HG02870 (cell line): ENCODE measurements around the gene TMEM63A.
"Not testable (repeated sequence)": the region's sequence is repeated elsewhere in the genome, so short reads cannot be mapped to it uniquely, and the experiment has no call there.

Experiments used
- ATAC-seq: cut with Tn5 transposase; IDR thresholded peaks from one replicate; pipeline ENCODE4 v1.9.1; 2021; ENCODE audit warnings: mild to moderate bottlenecking, moderate library complexity; ENCODE audit not compliant: unreplicated experiment

Gene TMEM63A

GRCh38 chr1:225823811-225824261 lies 58.3 kb downstream of the TMEM63A start:
- ATAC-seq, result no peak

- ATAC-seq, result no peak
Measured at GRCh38 chr1:225822655-225823403, 59.4 kb downstream of the TMEM63A start.

GRCh38 chr1:225820522-225821120 lies 61.6 kb downstream of the TMEM63A start:
- no peak for ATAC-seq

GRCh38 chr1:225819346-225820192 lies 62.6 kb downstream of the TMEM63A start:
- no peak for ATAC-seq

- ATAC-seq, result no peak
Measured at GRCh38 chr1:225818229-225818628, 64.0 kb downstream of the TMEM63A start.

GRCh38 chr1:225817611-225818061 lies 64.5 kb downstream of the TMEM63A start:
- ATAC-seq, result no peak

- ATAC-seq, result no peak
Measured at GRCh38 chr1:225816643-225817538, 65.3 kb downstream of the TMEM63A start.

GRCh38 chr1:225815526-225816178 lies 66.5 kb downstream of the TMEM63A start:
- ATAC-seq, result no peak

- ATAC-seq, result not testable (repeated sequence)
Measured at GRCh38 chr1:225815090-225815489, 67.1 kb downstream of the TMEM63A start.

- no peak for ATAC-seq
Measured at GRCh38 chr1:225814381-225814780, 67.8 kb downstream of the TMEM63A start.

- no peak for ATAC-seq
Measured at GRCh38 chr1:225813214-225813964, 68.8 kb downstream of the TMEM63A start.

GRCh38 chr1:225812488-225813213 lies 69.5 kb downstream of the TMEM63A start:
- ATAC-seq, result no peak

GRCh38 chr1:225811622-225812487 lies 70.3 kb downstream of the TMEM63A start:
- no peak for ATAC-seq

GRCh38 chr1:225810579-225811538 lies 71.3 kb downstream of the TMEM63A start:
- ATAC-seq, result not testable (repeated sequence)

GRCh38 chr1:225809842-225810578 lies 72.2 kb downstream of the TMEM63A start, which contains the start of gene EPHX1:
TSS of gene EPHX1 (plus strand) at chr1:225810124. CDS start at chr1:225828730, 18,606 bp downstream.
- peak; percentile 99 for ATAC-seq

GRCh38 chr1:225808136-225808535 lies 74.0 kb downstream of the TMEM63A start:
- ATAC-seq, result no peak
